Measurements from ENCODE around the gene PRKN.

DNA sequence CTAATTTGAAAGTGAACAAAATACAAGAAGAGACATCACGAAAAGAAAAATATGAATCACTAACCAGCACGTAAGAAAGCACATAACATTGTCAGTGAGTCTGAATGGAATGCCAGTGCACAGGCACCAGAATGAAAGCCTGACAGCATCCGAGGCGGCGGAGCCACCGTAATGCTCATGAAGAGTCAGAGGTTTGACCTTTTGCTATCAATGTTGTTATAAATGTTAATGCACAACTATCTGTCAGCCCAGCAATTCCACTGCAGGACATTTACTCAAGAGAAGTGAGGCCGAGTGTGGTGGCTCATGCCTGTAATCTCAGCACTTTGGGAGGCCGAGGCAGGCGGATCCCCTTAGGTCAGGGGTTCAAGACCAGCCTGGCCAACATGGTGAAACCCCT, 562.1 kb downstream of the PRKN start:
- no peak for TF ChIP-seq POLR2A (IDR thresholded peaks at IDR 0.05)
- TF ChIP-seq, protein P1, sequence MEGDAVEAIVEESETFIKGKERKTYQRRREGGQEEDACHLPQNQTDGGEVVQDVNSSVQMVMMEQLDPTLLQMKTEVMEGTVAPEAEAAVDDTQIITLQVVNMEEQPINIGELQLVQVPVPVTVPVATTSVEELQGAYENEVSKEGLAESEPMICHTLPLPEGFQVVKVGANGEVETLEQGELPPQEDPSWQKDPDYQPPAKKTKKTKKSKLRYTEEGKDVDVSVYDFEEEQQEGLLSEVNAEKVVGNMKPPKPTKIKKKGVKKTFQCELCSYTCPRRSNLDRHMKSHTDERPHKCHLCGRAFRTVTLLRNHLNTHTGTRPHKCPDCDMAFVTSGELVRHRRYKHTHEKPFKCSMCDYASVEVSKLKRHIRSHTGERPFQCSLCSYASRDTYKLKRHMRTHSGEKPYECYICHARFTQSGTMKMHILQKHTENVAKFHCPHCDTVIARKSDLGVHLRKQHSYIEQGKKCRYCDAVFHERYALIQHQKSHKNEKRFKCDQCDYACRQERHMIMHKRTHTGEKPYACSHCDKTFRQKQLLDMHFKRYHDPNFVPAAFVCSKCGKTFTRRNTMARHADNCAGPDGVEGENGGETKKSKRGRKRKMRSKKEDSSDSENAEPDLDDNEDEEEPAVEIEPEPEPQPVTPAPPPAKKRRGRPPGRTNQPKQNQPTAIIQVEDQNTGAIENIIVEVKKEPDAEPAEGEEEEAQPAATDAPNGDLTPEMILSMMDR (IDR thresholded peaks at IDR 0.05): no peak
